HepG2 (cell line): ENCODE results near the gene TIAM1. TPM values are rescaled to one million over a fixed set of nuclear protein-coding genes. Genes with fewer than 3 reads are reported as not detected.

Source experiments
- ATAC-seq: fragments of 200-7000 bp; cut with Tn5 transposase; 3 replicates; pipeline ENCODE4 v1.9.1; 2020; ENCODE audit warnings: mild to moderate bottlenecking, moderate library complexity
- BruUV-seq: library from RNA; stranded (reverse); fragments of 400-500 nt; replicated peaks from 2 replicates; lab custom pipeline; 2021; lab: Mats Ljungman, UMichigan
- CTCF ChIA-PET: fragments of 300-600 bp; formaldehyde crosslinking; extraction: SDS; loops from one replicate; lab custom pipeline; 2021; ENCODE audit warnings: low total read pairs, inconsistent platforms, low intra/inter-chr PET ratio; lab: Yijun Ruan, JAX
- POLR2A ChIA-PET: fragments of 350-600 bp; sonication (Branson Sonifier 250); formaldehyde crosslinking; loops from one replicate; lab custom pipeline; 2020; ENCODE audit warnings: antibody characterized with exemption, inconsistent platforms; lab: Yijun Ruan, JAX
- DNase-seq: peaks from one replicate; pipeline ENCODE4 v3.0.0-alpha.2; 2015; ENCODE audit warnings: low spot score
- FAIRE-seq: peaks from 3 replicates; lab custom pipeline; 2011; peaks lifted over from hg19 to GRCh38; lab: Jason Lieb, UNC
- H2AFZ ChIP-seq: one replicate; pipeline ENCODE4 v1.6.1; 2011; ENCODE audit warnings: low read length, inconsistent platforms
- H3K27ac ChIP-seq: fragments of 300-600 bp; 3 replicates; pipeline ENCODE4 v1.8.0; 2011; ENCODE audit warnings: mixed run types, mild to moderate bottlenecking, mixed read lengths, low read length, inconsistent platforms; ENCODE audit not compliant: insufficient read depth; ENCODE audit errors: extremely low read length
- H3K27me3 ChIP-seq, 2 experiments: fragments of 200-600 bp in 1 of 2; 2 replicates in 1 of 2; 3 replicates in 1 of 2; pipeline versions ENCODE4 v1.6.0 to v1.8.0; 2011; ENCODE audit warnings: low read length in 2 of 2, mild to moderate bottlenecking in 2 of 2, moderate library complexity in 2 of 2, inconsistent platforms in 1 of 2; ENCODE audit not compliant: insufficient read depth in 2 of 2, control insufficient read depth in 1 of 2
- H3K36me3 ChIP-seq, 2 experiments: fragments of 200-600 bp in 1 of 2; replicated peaks in 1 of 2; 2 replicates in 1 of 2; 3 replicates in 1 of 2; pipeline versions ENCODE4 v1.5.1 to v1.8.0; 2011; ENCODE audit warnings: low read length in 2 of 2, inconsistent platforms in 1 of 2; ENCODE audit not compliant: insufficient read depth in 2 of 2, control insufficient read depth in 1 of 2
- H3K4me1 ChIP-seq: 2 replicates; pipeline ENCODE4 v1.5.1; 2012; ENCODE audit warnings: low read length, inconsistent platforms; ENCODE audit not compliant: insufficient read depth
- H3K4me2 ChIP-seq: 2 replicates; pipeline ENCODE4 v1.6.0; 2011; ENCODE audit warnings: low read depth, low read length, inconsistent platforms
- H3K4me3 ChIP-seq, 3 experiments: fragments of 200-600 bp in 1 of 3; sonication (generic), shearing (Covaris generic) in 1 of 3; replicated peaks in 1 of 3; 2 replicates each; pipeline ENCODE4 v1.5.1; 2011 to 2016; ENCODE audit warnings: low read length in 3 of 3, inconsistent platforms in 2 of 3, low read depth in 2 of 3, mild to moderate bottlenecking in 2 of 3, control low read depth in 1 of 3, mixed read lengths in 1 of 3; ENCODE audit not compliant: insufficient read depth in 1 of 3
- H3K79me2 ChIP-seq: one replicate; pipeline ENCODE4 v1.6.1; 2011; ENCODE audit warnings: low read length, inconsistent platforms; ENCODE audit not compliant: insufficient read depth
- H3K9ac ChIP-seq: 2 replicates; pipeline ENCODE4 v1.6.0; 2011; ENCODE audit warnings: mild to moderate bottlenecking, low read depth, low read length, inconsistent platforms; ENCODE audit not compliant: insufficient read depth
- H3K9me3 ChIP-seq: 2 replicates; pipeline ENCODE4 v1.5.1; 2012; ENCODE audit warnings: mild to moderate bottlenecking, low read length
- H4K20me1 ChIP-seq: 2 replicates; pipeline ENCODE4 v1.6.0; 2011; ENCODE audit warnings: inconsistent platforms, mild to moderate bottlenecking, low read length, moderate library complexity; ENCODE audit not compliant: insufficient read depth
- ARHGAP35 ChIP-seq: sonication (generic); formaldehyde crosslinking; IDR thresholded peaks from 2 replicates; pipeline ENCODE4 v1.9.0; 2022; ENCODE audit warnings: mild to moderate bottlenecking, inconsistent platforms, moderate library complexity, missing genetic modification reagents, borderline replicate concordance
- NR1H2 ChIP-seq: sonication (generic); formaldehyde crosslinking; IDR thresholded peaks from 2 replicates; pipeline ENCODE4 v1.8.1; 2022; ENCODE audit warnings: low read depth, missing genetic modification reagents, borderline replicate concordance
- TGIF2 ChIP-seq: IDR thresholded peaks from 2 replicates; pipeline ENCODE4 v1.6.1; 2016; ENCODE audit warnings: control low read depth, missing compliant biosample characterization
- ZNF264 ChIP-seq: sonication (generic); formaldehyde crosslinking; IDR thresholded peaks from 2 replicates; pipeline ENCODE4 v1.4.0; 2020; ENCODE audit warnings: missing genetic modification reagents
- ZSCAN25 ChIP-seq: sonication (generic); formaldehyde crosslinking; IDR thresholded peaks from 2 replicates; pipeline ENCODE4 v1.8.0; 2022; ENCODE audit warnings: mild to moderate bottlenecking, missing genetic modification reagents
- WGBS: methylation state at CpG from one replicate; pipeline ENCODE4 v1.1.6; 2017; ENCODE audit warnings: low lambda C conversion rate; 5-methylcytosine and 5-hydroxymethylcytosine counted together
- in situ Hi-C: cut with HindIII; loops from 2 replicates; pipeline ENCODE4 v1.10.0; 2017; ENCODE audit warnings: low pct_unique_long_range_greater_than_20kb; ENCODE audit not compliant: extremely low pct_ligation_motif_present
- intact Hi-C: fragments of 100-400 bp; cut with micrococcal nuclease; formaldehyde crosslinking; loops from one replicate; pipeline ENCODE4 v1.10.0; 2022; ENCODE audit not compliant: unreplicated experiment
- polyA plus RNA-seq, 8 experiments: library from polyadenylated mRNA; depleted of rRNA in 3 of 8; stranded (reverse) in 7 of 8; unstranded in 1 of 8; fragments of >200 nt; fragmentation: Illumina TruSeq in 4 of 8; extraction: Trizol in 4 of 8; gene quantifications; 2 replicates each; pipeline versions ENCODE4 v1.2.1 to v1.2.3, GENCODE V29; 2011 to 2016; ENCODE audit warnings: low read depth in 4 of 8, missing spikeins in 1 of 8, mixed read lengths in 1 of 8; ENCODE audit not compliant: insufficient read depth in 1 of 8
- total RNA-seq, 5 experiments: library from RNA; depleted of rRNA; stranded (reverse); fragments of >200 nt; fragmentation: Illumina TruSeq; extraction: Trizol; gene quantifications; 2 replicates each; pipeline ENCODE4 v1.2.3, GENCODE V29; 2016; ENCODE audit warnings: low read depth in 1 of 5

The TIAM1 gene
- total and polyA plus RNA-seq, 2 of the 13 experiments (the other 11 are each of a cell fraction or from before 2014, with no cell fraction given): 0.13 to 0.24 TPM

- ChIA-PET CTCF (no interaction called here), POLR2A (no interaction called here)
- Histone ChIP-seq H3K27ac (no peak overlapping the region), H3K4me3 (no peak overlapping the region), H4K20me1 (no peaks in the 10 kb centered on the region), H2AFZ (no peak overlapping the region), H3K4me2 (no peak overlapping the region), H3K36me3 (no peaks in the 10 kb centered on the region), H3K27me3 (no peaks in the 10 kb centered on the region), H3K9ac (no peak overlapping the region), H3K9me3 (no peaks in the 10 kb centered on the region), H3K79me2 (no peaks in the 10 kb centered on the region), H3K4me1 (no peaks in the 10 kb centered on the region)
- no peak for ATAC-seq
- no peak for DNase-seq
- TF ChIP-seq ZSCAN25 (CRISPR knock-in tag) (no peak), ZNF264 (CRISPR knock-in tag) (no peak)
- 10% methylated on average over 5 of the region's 5 CpGs for WGBS
- intact Hi-C loops (no loop called here), in situ Hi-C loops (no loop called here)
- no TSS peak for BruUV-seq
- FAIRE-seq: no peak
Observed at GRCh38 chr21:31128234-31128633, 215.8 kb downstream of the TIAM1 start.

DNA sequence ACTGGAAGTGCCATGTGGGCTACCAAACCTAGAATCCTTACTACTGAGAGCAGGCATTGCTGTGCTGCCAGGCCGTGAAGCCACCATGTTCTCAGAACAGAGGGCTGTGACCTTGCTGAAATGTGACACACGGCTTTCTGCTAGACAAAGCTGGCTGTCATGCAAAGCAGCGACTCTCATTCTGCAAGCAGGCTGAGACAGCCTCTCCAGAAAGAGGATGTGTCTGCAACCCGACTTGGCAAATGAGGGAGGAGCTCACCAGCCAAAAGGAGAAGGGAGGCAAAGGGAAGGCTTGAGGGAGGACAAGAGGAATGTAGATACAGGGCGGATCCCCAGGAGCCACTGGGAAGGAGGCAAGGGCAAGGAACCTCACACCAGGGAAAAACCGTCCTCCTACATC is 220.1 kb downstream of the TIAM1 start:
- DNase-seq (no peak), ATAC-seq (no peak), FAIRE-seq (no peak)
- H2AFZ ChIP-seq: no peak overlapping the region
- POLR2A ChIA-PET: no interaction called here
- H4K20me1 ChIP-seq: no peaks in the 10 kb centered on the region
- no peak overlapping the region for H3K4me2 ChIP-seq
- no TSS peak for BruUV-seq
- H3K4me3 ChIP-seq: no peak overlapping the region
- H3K79me2 ChIP-seq: no peaks in the 10 kb centered on the region
- no peak overlapping the region for H3K27ac ChIP-seq
- intact Hi-C loops: no loop called here
- CTCF ChIA-PET: no interaction called here
- H3K27me3 ChIP-seq: no peaks in the 10 kb centered on the region
- H3K9ac ChIP-seq: no peak overlapping the region
- in situ Hi-C loops: no loop called here
- no peaks in the 10 kb centered on the region for H3K36me3 ChIP-seq
- H3K9me3 ChIP-seq: no peaks in the 10 kb centered on the region
- H3K4me1 ChIP-seq: no peaks in the 10 kb centered on the region
- TF ChIP-seq NR1H2 (no peak), ARHGAP35 (CRISPR knock-in tag) (no peak), TGIF2 (CRISPR knock-in tag) (no peak)
- 28% methylated on average over 6 of the region's 6 CpGs for WGBS
